Stimulated activated CD4-positive, alpha-beta T cell treated with anti-CD3 and anti-CD28 coated beads, TNF-alpha, amount 100 ng/mL, for 4 hours (primary cell): ENCODE measurements around the gene ICAM1.
"Not testable (repeated sequence)": the region's sequence is repeated elsewhere in the genome, so short reads cannot be mapped to it uniquely, and the experiment has no call there.

Source experiments
- DNase-seq, 3 experiments: peaks; one replicate each; pipeline ENCODE4 v3.0.0-alpha.2; 2020; ENCODE audit warnings: low read depth in 3 of 3

The ICAM1 gene

DNA sequence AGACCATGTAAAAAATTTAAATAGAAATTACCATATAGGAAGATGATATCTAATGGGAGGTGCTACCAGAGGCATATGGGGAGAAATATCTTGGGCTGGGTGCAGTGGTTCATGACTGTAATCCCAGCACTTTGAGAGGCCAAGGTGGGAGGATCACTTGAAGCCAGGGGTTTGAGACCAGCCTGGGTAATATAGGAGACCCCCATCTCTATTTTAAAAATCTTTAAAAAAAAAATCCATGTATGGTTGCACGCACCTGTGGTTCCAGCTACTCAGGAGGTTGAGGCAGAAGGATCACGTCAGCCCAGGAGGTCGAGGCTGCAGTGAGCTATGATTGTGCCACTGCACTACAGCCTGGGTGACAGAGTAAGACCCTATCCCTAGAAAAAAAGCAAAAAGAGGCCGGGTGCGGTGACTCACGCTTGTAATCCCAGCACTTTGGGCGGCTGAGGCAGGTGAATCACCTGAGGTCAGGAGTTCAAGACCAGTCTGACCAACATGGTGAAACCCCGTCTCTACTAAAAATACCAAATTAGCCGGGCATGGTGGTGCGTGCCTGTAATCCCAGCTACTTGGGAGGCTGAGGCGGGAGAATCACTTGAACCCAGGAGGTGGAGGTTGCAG, 29.0 kb upstream of the ICAM1 start:
- not testable (repeated sequence) for DNase-seq

DNA sequence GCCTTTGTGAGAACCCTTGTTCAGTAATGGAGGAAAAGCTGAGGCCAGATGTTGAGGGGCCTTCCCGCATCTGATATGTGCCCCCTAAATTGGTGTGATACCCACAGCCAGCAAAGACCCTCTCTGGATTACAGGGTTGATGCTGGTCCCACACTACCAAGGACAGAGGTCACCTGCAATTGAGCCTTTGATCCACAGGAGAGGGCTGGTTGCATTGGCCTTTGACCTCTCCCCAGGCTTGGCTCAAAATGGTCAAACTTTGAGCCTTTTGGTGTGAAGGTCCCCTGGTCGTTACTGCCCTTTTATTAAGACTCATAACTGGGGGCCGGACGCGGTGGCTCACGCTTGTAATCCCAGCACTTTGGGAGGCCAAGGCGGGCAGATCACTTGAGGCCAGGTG, 27.3 kb upstream of the ICAM1 start:
- DNase-seq = no peak

DNA sequence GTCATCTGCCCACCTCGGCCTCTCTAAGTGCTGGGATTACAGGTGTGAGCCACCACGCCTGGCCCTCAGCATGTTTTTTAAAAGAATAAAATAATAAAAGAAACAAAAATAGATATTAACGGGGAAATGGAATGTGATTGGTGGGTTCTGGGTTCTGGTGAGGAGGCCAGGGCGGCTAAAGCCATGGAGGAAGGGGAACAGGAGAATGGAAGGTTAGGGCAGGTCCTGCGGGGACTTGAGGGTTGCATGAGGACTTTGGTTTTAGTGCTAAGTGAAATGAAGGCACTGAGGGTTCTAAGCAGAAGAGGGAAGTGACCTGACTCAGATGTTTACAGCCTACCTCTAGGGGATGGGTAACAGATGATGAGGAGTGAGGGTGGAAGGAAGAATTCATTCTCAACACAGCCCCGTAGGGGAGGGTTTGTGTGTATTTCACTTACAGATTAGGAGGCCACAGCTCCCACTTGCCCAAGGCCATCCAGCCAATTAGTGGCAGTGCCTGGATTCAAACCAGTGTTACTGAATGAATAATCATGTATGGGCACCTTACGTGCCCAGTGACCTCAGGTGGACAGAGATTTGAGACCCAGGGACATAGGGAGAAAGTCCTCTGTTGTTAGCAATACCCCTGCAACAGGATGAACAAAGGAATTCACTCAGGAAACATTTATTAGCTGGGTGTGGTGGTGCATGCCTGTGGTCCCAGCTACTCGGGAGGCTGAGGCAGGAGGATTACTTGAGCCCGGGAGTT, 25.6 kb upstream of the ICAM1 start:
- DNase-seq = no peak

DNA sequence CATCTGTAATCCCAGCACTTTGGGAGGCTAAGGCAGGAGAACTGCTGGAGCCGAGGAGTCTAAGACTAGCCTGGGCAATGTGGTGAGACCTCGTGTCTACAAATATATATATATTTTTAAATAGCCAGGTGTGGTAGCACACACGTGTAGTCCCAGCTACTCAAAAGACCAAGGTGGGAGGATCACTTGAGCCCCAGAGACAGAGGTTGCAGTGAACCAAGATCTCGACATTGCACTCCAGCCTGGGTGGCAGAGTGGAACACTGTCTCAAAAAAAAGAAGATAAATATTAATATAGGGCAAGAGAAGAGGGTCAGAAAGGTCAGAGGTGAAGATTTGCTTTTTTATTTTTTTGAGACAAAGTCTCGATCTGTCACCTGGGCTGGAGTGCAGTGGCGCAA, 24.4 kb upstream of the ICAM1 start:
- no peak for DNase-seq

DNA sequence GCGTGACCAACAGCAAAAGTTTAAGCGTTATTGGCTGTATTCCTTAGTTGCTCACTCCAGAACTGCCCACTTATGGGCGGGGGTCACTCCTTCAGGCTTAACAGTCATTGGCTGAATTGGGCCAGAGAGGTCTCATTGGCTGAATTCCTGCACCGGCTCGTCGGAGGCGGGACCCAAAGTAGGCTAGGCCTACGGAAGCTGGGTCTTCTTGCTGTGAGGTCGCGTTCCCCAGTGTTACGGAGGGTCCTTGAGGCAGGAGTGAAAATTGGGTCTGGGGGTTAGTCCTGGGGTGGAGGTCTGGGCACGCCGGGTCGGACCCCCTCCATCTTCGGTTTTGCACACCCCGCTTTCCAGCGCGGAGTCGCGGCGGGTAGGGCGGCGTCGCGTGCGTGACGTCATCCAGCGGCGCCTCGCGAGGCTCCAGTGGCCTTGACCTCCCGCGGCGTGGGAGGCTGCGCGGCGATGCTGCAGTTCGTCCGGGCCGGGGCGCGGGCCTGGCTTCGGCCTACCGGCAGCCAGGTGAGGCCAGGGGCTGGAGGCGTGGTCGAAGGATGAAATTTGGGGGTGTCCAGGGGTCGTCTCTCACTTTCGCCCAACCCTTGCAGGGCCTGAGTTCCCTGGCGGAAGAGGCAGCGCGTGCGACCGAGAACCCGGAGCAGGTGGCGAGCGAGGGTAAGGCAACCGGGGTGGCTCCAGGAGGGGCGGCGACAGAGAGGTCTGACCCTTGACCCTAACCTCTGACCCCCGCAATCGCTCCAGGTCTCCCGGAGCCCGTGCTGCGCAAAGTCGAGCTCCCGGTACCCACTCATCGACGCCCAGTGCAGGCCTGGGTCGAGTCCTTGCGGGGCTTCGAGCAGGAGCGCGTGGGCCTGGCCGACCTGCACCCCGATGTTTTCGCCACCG, 18.9 kb upstream of the ICAM1 start, which contains the start of gene MRPL4:
Gene MRPL4, plus strand, starts transcription at position 423 of the 903 bp plus-strand sequence. Its CDS starts 40 bp downstream, at position 463.
- peak; percentile 82 to 91 (median 90) for DNase-seq

DNA sequence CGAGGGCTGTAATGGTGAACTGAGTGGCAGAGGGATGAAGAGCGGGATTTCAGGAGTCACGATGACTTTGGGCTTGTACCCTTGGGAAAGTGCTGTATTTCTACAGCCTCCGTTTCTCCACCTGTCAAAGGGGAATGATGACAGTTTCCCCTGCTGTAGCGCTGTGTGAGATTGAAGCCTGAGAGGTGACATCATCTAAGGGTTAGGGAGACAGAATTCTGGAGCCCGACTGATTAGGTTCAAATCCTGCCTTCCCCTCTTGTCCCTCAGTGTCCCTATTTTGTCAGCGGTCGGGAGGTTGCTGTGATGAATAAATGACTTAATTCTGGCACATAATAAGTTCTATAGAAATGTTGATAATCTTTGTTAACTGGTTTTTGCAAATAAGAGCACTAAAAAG, 18.2 kb upstream of the ICAM1 start:
- DNase-seq = no peak

DNA sequence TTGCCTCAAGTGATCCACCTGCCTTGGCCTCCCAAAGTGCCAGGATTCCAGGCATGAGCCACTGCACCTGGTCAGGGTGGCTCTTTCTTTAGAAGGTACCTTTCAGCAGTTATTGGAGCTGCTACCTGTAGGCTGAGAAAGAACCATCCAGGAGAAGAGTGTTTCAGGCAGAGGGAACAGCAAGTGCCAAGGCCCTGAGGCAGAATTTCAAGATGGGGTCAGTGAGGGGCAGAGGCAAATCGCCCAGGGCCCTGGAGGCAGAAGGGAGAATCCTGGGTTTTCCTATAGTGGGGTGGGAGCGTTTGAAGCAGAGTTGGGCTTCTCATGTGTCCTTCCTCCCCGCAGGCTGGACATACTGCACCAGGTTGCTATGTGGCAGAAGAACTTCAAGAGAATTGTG, 16.7 kb upstream of the ICAM1 start:
- DNase-seq = no peak

DNA sequence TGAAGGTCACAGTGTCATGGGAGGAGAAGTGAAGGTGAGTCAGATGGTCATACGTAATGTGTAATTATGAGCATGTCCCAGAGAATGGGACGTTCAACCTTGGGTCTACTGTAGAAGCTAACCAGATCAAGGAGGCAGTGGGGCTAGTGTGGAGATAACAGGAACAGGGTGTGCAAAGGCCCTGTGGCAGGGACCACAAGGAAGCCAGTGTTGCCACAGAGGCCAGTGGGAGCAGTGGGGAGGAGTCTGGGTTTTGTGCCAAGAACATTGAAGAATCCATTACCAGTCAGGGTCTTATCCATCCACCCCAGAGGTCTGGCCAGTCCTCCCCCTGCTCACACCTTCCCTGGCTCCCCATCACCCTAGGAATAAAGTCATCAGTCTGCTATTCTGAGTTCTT, 15.6 kb upstream of the ICAM1 start:
- DNase-seq = no peak

DNA sequence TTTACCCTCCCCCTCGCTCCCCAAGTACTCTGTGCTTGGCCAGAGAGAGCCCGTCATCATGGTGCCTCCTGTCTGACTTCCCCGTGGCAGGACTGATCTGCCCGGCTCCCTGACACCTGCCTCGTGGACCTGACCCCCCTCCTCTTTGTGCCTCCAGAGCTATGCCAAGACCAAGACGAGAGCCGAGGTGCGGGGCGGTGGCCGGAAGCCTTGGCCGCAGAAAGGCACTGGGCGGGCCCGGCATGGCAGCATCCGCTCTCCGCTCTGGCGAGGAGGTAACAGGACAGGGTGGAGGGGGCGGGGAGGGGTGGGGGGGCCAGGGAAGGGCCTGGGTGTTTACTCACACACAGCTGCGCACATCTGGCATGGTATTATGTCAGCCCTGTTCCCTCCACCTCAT, 14.4 kb upstream of the ICAM1 start:
- DNase-seq = no peak

DNA sequence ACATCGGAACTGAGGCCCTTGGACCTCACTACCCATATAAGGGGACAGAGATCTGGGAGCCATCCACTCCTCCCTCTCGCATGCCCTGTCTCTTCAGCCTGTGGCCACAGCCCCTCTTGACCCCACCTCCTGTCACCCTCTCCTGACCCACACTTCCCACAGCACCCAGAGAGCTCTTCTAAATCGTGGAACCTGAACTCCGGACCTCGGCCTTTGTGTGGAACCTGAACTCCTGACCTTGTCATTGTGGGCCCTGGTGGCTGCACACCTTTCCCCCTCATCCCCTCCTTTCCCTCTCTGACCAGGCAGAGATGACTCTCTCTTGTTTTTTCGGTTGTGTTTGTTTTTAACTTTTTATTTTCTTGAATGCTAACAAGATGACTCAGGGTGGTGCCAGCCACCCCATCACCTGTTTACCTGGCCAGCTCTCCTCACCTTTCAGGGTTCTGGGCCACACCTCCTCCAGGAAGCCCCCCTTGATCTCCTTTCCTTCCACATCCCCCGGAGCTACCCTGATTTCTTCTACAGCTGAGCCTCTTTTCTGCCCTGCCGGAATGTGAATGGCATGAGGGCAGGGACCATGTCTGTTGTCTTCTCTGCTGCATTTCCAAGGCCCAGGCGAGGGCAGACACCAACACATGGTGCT, 13.8 kb upstream of the ICAM1 start:
- no peak for DNase-seq

DNA sequence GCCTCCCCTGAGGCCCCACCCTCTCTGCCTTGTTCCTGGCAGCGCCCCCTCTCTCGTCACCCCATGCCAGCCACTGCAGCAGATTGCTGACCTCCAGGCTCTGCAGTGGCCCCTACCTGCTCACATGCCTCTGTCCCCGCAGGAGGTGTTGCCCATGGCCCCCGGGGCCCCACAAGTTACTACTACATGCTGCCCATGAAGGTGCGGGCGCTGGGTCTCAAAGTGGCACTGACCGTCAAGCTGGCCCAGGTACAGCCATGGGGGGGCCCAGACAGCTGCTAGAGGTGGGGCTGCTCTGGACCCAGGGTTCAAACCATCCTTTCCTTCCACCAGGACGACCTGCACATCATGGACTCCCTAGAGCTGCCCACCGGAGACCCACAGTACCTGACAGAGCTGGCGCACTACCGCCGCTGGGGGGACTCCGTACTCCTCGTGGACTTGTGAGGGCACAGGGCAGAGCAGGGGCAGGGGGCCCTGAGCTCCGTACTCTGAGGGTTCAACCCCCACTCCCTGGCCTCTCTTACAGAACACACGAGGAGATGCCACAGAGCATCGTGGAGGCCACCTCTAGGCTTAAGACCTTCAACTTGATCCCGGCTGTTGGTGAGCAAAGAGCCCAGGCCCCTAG, 12.7 kb upstream of the ICAM1 start:
- no peak for DNase-seq

DNA sequence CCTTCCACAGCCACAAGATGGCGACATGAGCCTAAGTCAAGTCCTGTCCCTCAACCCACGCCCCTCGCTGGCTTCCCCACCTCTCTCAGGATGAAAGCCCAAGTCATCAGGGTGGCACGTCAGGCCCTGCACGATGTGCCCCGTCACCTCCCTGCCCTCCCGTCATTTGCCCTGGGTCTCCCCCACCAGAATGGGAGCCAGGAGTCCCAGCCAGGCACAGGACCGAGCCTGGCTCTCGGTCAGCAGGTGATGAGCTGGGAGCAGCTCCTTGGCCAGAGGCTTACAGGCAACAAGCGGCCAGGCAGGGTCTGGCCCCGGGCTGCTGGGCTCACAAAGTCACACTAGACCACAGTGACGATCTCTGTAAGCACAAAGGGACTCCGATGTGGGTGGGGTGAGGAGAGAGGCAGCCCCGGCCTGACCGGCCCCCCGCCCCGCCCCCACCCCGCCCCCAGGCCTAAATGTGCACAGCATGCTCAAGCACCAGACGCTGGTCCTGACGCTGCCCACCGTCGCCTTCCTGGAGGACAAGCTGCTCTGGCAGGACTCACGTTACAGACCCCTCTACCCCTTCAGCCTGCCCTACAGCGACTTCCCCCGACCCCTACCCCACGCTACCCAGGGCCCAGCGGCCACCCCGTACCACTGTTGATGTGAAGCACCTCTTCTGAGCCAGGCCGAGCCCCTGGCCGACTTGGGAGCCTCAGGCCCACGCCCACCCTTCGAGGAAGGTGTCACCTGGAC, 11.6 kb upstream of the ICAM1 start:
- DNase-seq = peak; percentile 73 to 89 (median 84)

DNA sequence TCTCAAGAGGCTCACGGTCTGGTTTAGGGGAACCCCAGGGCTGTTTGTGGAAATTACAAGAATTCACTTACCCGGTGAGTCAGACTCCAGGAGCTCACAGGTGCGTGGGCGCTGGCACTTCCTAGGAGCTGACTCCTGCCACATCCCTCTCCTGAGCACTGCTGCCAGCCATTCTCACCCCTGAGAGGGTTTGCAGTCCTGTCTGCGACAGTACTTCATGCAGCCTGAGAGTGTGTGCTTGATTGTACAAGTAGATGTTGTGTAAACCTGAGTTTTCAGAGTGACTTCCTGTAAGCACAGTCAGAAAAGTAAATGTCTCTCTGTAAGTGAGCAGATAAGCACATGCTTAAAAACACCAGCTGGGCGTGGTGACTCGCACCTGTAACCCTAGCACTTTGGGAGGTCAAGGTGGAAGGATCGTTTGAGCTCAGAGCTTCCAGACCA, 10.8 kb upstream of the ICAM1 start:
- DNase-seq = peak in 2 of 3 experiments; percentile 41 to 44

DNA sequence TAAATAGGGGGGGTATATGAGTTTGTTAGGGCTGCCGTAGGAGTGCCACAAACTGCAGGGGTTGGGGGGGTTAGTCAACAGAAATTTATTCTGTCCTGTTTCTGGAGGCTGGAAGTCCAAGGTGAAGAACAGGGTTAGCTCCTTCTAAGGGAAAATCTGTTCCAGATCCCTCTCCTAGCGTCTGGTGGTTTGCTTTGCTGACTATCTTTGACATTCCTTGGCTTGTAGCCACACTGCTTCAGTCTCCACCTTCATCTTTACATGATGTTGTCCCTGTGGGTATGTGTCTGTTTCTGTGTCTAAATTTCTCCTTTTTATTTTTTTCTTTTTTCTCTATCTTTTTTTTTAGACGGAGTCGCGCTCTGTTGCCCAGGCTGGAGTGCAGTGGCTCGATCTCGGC, 8.1 kb upstream of the ICAM1 start:
- no peak for DNase-seq

DNA sequence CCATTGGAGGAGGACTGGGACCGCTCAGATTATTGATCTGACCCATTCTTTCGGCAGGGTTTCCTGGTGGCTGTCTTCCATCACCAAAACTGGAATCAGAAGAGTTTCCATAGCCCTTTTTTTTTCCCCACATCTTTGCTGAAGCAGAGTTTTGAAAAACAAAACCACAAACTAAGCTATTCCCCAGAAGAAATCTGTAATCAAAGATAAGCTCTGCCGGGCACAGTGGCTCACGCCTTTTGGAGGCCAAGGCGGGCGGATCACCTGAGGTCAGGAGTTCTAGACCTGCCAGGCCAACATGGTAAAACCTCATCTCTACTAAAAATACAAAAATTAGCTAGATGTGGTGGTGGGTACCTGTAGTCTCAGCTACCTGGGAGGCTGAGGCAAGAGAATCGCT, 4.2 kb upstream of the ICAM1 start:
- no peak for DNase-seq

DNA sequence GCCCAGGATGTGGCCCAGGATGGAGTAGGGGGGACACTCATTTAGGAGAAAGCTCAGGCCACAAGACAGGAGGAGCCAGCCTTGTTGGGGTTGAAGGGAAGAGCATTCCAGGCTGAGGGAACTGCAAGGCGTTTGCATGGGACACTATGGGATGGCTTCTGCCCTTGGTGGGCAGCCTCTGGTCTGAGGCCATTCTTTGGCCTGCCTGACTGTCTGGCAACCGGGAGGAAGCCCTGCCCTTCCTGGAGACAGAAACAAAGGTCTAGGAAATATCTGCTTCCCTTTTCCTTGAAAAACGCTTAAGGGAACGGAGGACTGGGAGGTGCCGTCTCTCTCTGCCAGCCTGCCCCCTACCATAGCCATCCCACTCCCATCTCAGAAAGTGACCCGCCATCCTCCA, 2.8 kb upstream of the ICAM1 start:
- DNase-seq = no peak

DNA sequence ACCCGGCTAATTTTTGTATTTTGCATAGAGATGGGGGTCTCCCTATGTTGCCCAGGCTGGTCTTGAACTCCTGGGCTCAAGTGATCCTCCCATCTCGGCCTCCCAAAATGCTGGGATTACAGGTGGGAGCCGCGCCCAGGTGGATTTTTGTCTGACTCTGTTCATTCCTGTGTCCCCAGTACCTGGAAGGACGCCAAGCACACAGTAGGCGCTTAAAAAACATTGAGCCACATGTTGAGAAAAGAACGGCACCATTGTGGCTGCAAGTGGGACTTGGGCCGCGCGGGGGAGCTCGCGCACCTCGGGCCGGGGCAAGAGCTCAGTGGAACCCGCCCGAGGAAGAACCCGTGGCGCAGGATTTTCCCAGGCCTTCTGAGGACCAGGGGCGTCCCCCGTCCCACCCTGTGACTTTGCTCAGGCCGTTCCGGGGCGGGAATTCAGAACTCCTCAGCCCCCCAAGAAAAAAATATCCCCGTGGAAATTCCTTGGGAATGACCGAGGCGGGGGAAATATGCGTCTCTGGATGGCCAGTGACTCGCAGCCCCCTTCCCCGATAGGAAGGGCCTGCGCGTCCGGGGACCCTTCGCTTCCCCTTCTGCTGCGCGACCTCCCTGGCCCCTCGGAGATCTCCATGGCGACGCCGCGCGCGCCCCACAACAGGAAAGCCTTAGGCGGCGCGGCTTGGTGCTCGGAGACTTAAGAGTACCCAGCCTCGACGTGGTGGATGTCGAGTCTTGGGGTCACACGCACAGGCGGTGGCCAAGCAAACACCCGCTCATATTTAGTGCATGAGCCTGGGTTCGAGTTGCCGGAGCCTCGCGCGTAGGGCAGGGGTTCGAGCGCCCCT, 1.4 kb upstream of the ICAM1 start:
- DNase-seq = peak; percentile 79 to 82 (median 79)

DNA sequence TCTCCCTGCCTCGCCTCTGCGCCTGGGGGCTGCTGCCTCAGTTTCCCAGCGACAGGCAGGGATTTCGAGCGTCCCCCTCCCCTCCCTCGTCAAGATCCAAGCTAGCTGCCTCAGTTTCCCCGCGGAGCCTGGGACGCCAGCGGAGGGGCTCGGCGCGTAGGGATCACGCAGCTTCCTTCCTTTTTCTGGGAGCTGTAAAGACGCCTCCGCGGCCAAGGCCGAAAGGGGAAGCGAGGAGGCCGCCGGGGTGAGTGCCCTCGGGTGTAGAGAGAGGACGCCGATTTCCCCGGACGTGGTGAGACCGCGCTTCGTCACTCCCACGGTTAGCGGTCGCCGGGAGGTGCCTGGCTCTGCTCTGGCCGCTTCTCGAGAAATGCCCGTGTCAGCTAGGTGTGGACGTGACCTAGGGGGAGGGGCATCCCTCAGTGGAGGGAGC, 722 bp upstream of the ICAM1 start:
- peak in 1 of 3 experiments; percentile 43 for DNase-seq

DNA sequence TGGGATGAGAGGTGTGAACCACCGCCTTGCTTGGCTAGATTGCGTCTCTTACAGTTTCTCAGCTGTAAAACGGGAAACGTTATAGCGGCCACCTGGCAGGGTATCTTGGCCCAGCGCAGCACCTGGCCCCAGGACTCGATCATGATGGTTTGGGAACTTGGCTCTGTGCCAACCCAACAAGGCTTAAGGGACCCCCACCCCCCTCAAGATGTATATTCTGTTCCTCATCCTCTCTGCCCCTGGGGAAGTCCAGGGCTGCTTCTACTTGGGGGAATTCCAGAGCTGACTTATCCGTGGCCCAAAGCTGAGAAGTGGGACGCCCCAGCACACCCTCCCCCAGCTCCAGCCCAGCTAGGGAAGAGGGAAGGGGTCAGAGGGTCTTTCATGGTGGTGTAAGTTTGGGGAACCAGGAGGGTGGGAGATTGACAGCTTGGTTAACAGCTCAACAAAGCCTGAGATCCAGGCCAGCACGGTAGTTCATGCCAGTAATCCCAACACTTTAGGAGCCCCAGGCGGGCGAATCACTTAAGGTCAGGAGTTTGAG, 695 bp downstream of the ICAM1 start:
- no peak for DNase-seq
